ENCODE measurements around the gene SMC1B. TPM values are rescaled to one million over a fixed set of nuclear protein-coding genes. Genes with fewer than 3 reads are reported as not detected.

Gene SMC1B
- total and polyA plus RNA-seq, 5 donors = not detected

- DNase-seq (peak; percentile 91 to 97 (median 97)), ATAC-seq (peak; percentile 95 to 96)
- intact Hi-C loops (cut with DNase I) = no loop called here
- no peaks in the 10 kb centered on the region for H3K27me3 ChIP-seq (ENCODE audit: control insufficient read depth, insufficient read depth)
- peaks cover 11% of the 10 kb centered on the region for H3K4me1 ChIP-seq (ENCODE audit: control insufficient read depth, insufficient read depth, low read length)
- peak within 1 kb of the TSS; percentile 95 for H3K4me3 ChIP-seq (ENCODE audit: low read length)
- H3K27ac ChIP-seq (ENCODE audit: low read length) = peak within 1 kb of the TSS; percentile 74
- H3K9me3 ChIP-seq (ENCODE audit: control insufficient read depth, low read length) = no peaks in the 10 kb centered on the region
- under 1% methylated on average over 95 of the region's 95 CpGs for WGBS
Observed at GRCh38 chr22:45309422-45310227, 103.8 kb downstream of the SMC1B start, which contains the start of gene FAM118A. Gene FAM118A, plus strand, starts transcription at chr22:45309934. Its CDS starts 12,446 bp downstream, at chr22:45322380.

DNA sequence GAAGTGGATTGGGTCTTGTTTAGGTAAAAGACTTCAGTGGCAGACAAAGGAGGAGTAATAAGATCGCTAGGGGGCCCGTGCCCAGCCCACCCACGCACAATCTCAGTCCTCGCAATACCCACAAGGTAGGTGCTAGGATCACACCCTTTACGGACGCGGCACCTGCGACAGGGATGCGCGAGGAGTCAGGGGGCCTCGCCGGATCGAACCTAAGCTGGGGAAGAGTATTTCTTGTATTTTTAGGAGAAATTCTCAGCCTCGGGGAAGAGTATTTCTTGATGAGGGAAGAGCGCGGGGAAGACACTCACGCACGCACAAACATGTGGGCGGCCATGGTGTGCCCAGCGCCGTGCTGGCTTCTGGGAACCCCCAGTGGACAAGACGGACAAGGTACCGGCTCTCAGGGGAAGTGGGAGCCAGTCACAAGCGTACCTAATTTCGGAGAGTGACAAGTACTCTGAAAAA, 104.4 kb downstream of the SMC1B start:
- Histone ChIP-seq H3K9me3 (ENCODE audit: control insufficient read depth, low read length) (no peaks in the 10 kb centered on the region), H3K27ac (ENCODE audit: low read length) (peak overlapping the region; percentile 6), H3K4me3 (ENCODE audit: low read length) (peak overlapping the region; percentile 2), H3K4me1 (ENCODE audit: control insufficient read depth, insufficient read depth, low read length) (peaks cover 8% of the 10 kb centered on the region), H3K27me3 (ENCODE audit: control insufficient read depth, insufficient read depth) (no peaks in the 10 kb centered on the region)
- intact Hi-C loops (cut with DNase I) = no loop called here
- DNase-seq (no peak), ATAC-seq (peak; percentile 0 to 3)
- WGBS = 55% methylated on average over 25 of the region's 25 CpGs

GRCh38 chr22:45308391-45308956, 104.9 kb downstream of the SMC1B start:
- no peaks in the 10 kb centered on the region for H3K27me3 ChIP-seq (ENCODE audit: control insufficient read depth, insufficient read depth)
- intact Hi-C loops (cut with DNase I) = no loop called here
- DNase-seq = no peak
- H3K4me1 ChIP-seq (ENCODE audit: control insufficient read depth, insufficient read depth, low read length) = peaks cover 6% of the 10 kb centered on the region
- H3K9me3 ChIP-seq (ENCODE audit: control insufficient read depth, low read length) = no peaks in the 10 kb centered on the region
- WGBS = 92% methylated on average over 6 of the region's 6 CpGs
- H3K4me3 ChIP-seq (ENCODE audit: low read length) = no peak overlapping the region
- no peak for ATAC-seq
- H3K27ac ChIP-seq (ENCODE audit: low read length) = no peak overlapping the region

DNA sequence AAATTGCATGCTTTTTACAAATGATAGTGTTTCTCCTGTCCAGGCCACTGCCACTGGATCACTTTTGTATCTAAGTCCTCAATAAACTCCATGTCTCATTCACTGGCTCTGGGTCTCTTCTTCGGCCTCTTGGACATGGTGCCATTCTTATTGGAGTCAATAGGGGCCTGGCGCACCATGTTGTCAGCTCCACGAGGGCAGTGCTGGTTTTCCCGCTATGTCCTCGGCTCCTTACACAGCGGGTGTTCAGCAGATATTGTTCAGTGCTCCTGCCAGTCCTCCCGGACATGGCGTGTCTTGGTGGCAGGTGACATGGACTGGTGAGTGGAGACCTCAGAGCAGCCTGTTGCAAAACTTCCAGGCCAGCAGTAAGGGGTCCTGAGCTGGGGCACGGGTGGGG, 107.3 kb downstream of the SMC1B start:
- intact Hi-C loops (cut with DNase I) = no loop called here
- no peaks in the 10 kb centered on the region for H3K27me3 ChIP-seq (ENCODE audit: control insufficient read depth, insufficient read depth)
- WGBS = 91% methylated on average over 9 of the region's 9 CpGs
- H3K9me3 ChIP-seq (ENCODE audit: control insufficient read depth, low read length) = no peaks in the 10 kb centered on the region
- ATAC-seq (no peak), DNase-seq (peak in 1 of 3 donors; percentile 1)
- H3K27ac ChIP-seq (ENCODE audit: low read length) = no peak overlapping the region
- no peak overlapping the region for H3K4me3 ChIP-seq (ENCODE audit: low read length)
- peaks cover 3% of the 10 kb centered on the region for H3K4me1 ChIP-seq (ENCODE audit: control insufficient read depth, insufficient read depth, low read length)

DNA sequence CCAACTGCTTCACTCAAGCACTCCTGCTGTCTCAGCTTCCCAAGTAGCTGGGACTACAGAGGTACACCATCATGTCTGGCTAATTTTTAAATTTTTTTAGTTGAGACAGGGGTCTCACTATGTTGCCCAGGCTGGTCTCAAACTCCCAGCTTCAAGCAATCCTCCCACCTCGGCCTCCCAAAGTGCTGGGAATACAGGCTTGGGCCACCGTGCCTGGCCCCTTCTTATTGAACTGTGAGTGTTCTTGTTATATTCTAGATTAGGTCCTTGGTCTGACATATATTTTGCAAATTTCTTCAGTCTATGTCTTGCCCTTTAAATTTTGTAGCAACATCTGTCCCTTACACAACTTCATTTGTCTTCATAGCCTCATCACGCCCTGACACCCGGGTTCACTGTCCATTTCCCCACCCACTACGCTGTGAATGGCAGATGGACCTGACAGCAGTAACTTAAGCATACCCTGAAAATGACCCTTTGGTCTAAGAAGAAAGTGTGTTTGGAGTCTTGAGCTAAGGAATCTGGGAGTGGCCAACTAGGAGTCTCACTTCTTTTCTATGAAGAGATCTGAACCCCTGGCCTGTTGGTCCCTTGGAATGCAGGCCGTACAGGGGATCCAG, 107.8 kb downstream of the SMC1B start:
- intact Hi-C loops (cut with DNase I) = no loop called here
- Histone ChIP-seq H3K4me3 (ENCODE audit: low read length) (no peak overlapping the region), H3K27me3 (ENCODE audit: control insufficient read depth, insufficient read depth) (no peaks in the 10 kb centered on the region), H3K27ac (ENCODE audit: low read length) (no peak overlapping the region), H3K4me1 (ENCODE audit: control insufficient read depth, insufficient read depth, low read length) (no peaks in the 10 kb centered on the region), H3K9me3 (ENCODE audit: control insufficient read depth, low read length) (no peaks in the 10 kb centered on the region)
- WGBS = 75% methylated on average over 6 of the region's 6 CpGs
- ATAC-seq = no peak
- DNase-seq = peak in 1 of 3 donors; percentile 18

- DNase-seq (peak in 1 of 3 donors; percentile 4), ATAC-seq (no peak)
- 87% methylated on average over 6 of the region's 6 CpGs for WGBS
- Histone ChIP-seq H3K4me3 (ENCODE audit: low read length) (no peak overlapping the region), H3K27me3 (ENCODE audit: control insufficient read depth, insufficient read depth) (no peaks in the 10 kb centered on the region), H3K9me3 (ENCODE audit: control insufficient read depth, low read length) (no peaks in the 10 kb centered on the region), H3K27ac (ENCODE audit: low read length) (no peak overlapping the region), H3K4me1 (ENCODE audit: control insufficient read depth, insufficient read depth, low read length) (no peaks in the 10 kb centered on the region)
- intact Hi-C loops (cut with DNase I) = no loop called here
Observed at GRCh38 chr22:45304971-45305370, 108.4 kb downstream of the SMC1B start.

- intact Hi-C loops (cut with DNase I) = no loop called here
- Histone ChIP-seq H3K4me3 (ENCODE audit: low read length) (no peak overlapping the region), H3K27ac (ENCODE audit: low read length) (no peak overlapping the region), H3K27me3 (ENCODE audit: control insufficient read depth, insufficient read depth) (no peaks in the 10 kb centered on the region), H3K4me1 (ENCODE audit: control insufficient read depth, insufficient read depth, low read length) (no peaks in the 10 kb centered on the region), H3K9me3 (ENCODE audit: control insufficient read depth, low read length) (no peaks in the 10 kb centered on the region)
- DNase-seq (no peak), ATAC-seq (no peak)
- 79% methylated on average over 7 of the region's 7 CpGs for WGBS
Observed at GRCh38 chr22:45303181-45303580, 110.2 kb downstream of the SMC1B start.

- no peaks in the 10 kb centered on the region for H3K9me3 ChIP-seq (ENCODE audit: control insufficient read depth, low read length)
- no peak for ATAC-seq
- intact Hi-C loops (cut with DNase I) = no loop called here
- WGBS = 75% methylated on average over 8 of the region's 8 CpGs
- no peaks in the 10 kb centered on the region for H3K4me1 ChIP-seq (ENCODE audit: control insufficient read depth, insufficient read depth, low read length)
- DNase-seq = no peak
- H3K27me3 ChIP-seq (ENCODE audit: control insufficient read depth, insufficient read depth) = no peaks in the 10 kb centered on the region
- H3K4me3 ChIP-seq (ENCODE audit: low read length) = no peak overlapping the region
- no peak overlapping the region for H3K27ac ChIP-seq (ENCODE audit: low read length)
Observed at GRCh38 chr22:45302751-45303150, 110.6 kb downstream of the SMC1B start.

DNA sequence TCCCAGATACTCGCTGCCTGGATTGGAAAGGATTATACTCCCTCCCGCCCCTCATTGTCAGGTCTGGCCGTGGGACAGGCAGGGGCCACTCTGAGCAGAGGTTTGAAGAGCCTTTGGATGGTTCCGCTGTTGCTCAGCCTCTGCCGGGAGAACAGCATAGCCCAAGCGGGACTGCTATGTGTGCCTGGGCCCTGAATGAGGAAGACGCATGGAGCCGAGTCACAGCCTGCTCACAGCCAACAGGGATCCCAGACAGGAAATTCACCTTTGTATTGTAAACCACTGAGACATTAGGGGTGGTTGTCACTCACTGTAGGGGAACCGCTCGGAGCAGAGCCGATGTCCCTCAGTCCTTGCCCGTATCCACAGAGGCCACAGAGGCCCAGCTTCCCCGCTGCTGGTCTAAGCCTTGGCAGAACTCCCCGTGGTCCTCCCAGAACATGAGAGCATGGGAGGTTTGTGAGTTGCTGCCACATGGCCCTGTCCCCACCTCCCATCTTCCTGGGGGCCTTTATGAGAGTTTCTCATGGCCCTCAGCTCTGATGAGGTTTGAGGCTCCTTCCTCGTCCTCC, 114.4 kb downstream of the SMC1B start:
- 60% methylated on average over 15 of the region's 15 CpGs for WGBS
- Histone ChIP-seq H3K27ac (ENCODE audit: low read length) (no peak overlapping the region), H3K4me1 (ENCODE audit: control insufficient read depth, insufficient read depth, low read length) (no peaks in the 10 kb centered on the region), H3K27me3 (ENCODE audit: control insufficient read depth, insufficient read depth) (no peaks in the 10 kb centered on the region), H3K4me3 (ENCODE audit: low read length) (no peak overlapping the region), H3K9me3 (ENCODE audit: control insufficient read depth, low read length) (no peaks in the 10 kb centered on the region)
- ATAC-seq = no peak
- intact Hi-C loops (cut with DNase I) = no loop called here
- no peak for DNase-seq

GRCh38 chr22:45296628-45297297, 116.6 kb downstream of the SMC1B start:
- WGBS = 71% methylated on average over 13 of the region's 13 CpGs
- no peaks in the 10 kb centered on the region for H3K4me1 ChIP-seq (ENCODE audit: control insufficient read depth, insufficient read depth, low read length)
- H3K27ac ChIP-seq (ENCODE audit: low read length) = no peak overlapping the region
- DNase-seq (no peak), ATAC-seq (no peak)
- H3K4me3 ChIP-seq (ENCODE audit: low read length) = no peak overlapping the region
- no peaks in the 10 kb centered on the region for H3K27me3 ChIP-seq (ENCODE audit: control insufficient read depth, insufficient read depth)
- intact Hi-C loops (cut with DNase I) = no loop called here
- no peaks in the 10 kb centered on the region for H3K9me3 ChIP-seq (ENCODE audit: control insufficient read depth, low read length)
